Measurements from ENCODE around the gene CCSER1. TPM values are rescaled to one million over a fixed set of nuclear protein-coding genes. Genes with fewer than 3 reads are reported as not detected.

The CCSER1 gene
- total RNA-seq, 1 donor from 2014 or later: 15.7 TPM

DNA sequence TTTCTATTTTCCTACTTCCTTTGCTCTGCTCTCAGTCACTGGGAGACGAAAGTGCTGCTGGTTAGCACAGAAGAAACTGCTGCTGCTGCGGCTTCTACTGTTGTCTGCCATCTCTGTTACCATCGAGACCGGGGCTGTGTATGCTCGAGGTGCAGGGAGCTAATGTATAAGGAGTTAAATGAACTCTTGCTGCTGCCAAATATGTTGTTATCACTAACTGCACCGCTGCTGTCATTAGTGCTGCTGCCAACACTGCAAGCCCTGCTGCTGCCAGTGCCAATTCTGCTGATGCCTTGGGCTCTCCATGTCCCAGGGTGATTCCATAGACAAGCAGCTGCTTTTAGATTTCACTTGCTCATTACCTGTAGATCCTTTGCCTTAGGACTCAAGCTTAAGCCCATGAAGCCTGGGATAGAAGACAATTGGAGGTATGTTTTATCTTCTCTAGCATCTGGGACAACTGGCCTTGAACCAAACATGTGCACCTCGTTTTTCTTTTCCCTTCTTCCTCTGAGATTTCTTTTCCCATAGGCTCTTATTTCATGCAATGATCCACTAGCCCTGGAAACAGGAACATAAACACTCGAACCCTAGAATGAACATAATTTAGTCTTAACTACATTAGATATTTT is 107.8 kb downstream of the CCSER1 start:
- no peak overlapping the region for H3K27ac Mint-ChIP-seq (ENCODE audit: unreplicated experiment)
- H3K4me3 Mint-ChIP-seq (ENCODE audit: unreplicated experiment): no peak overlapping the region
- no peaks in the 10 kb centered on the region for H3K36me3 Mint-ChIP-seq (ENCODE audit: unreplicated experiment)
- TF ChIP-seq CTCF (IDR thresholded peaks at IDR 0.05; ENCODE audit: partially characterized antibody, unreplicated experiment): no peak
- no peaks in the 10 kb centered on the region for H3K27me3 Mint-ChIP-seq (ENCODE audit: unreplicated experiment)
- peaks cover 3% of the 10 kb centered on the region for H3K9me3 Mint-ChIP-seq (ENCODE audit: unreplicated experiment)
- no peak for DNase-seq
- peaks cover 4% of the 10 kb centered on the region for H3K4me1 Mint-ChIP-seq (ENCODE audit: low read depth, unreplicated experiment)

DNA sequence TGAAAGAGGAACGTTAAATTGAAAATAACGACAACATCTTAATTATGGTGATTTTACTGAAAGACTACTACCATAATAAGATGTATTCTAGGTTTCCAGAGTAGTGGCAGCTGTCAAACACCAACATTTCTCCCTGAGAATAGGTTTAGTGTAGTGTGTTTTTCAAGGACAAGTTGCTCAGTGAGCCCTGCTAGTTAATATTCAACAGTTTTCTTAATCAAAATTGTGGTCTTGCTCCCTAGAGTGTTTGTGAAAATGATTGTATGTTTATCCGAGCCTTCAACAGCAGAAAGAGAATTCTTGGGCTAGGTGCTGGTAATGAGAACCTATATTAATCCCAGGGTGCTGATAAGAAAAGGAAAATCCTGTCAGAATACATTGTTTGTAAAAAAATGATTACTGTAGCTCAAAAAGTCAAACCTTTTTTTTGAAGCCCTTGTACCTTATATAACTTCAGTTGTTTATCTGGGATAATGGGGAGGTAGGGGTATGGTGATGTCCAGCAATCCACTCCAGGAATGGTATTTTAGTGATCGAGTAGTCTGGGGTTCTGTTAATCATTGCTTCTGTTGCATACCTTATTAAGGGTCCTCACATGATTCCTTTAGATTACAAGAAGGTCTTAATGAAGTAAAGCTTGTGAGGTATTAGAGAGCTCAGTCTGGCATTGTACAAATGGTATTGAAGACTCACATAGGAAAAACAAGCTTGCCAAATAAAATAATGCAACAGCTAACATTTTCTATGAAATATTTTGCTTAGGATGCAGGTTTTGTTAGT is 110.7 kb downstream of the CCSER1 start:
- H3K4me3 Mint-ChIP-seq (ENCODE audit: unreplicated experiment): no peak overlapping the region
- peaks cover 3% of the 10 kb centered on the region for H3K9me3 Mint-ChIP-seq (ENCODE audit: unreplicated experiment)
- H3K36me3 Mint-ChIP-seq (ENCODE audit: unreplicated experiment): no peaks in the 10 kb centered on the region
- H3K27ac Mint-ChIP-seq (ENCODE audit: unreplicated experiment): no peak overlapping the region
- DNase-seq: no peak
- TF ChIP-seq CTCF (IDR thresholded peaks at IDR 0.05; ENCODE audit: partially characterized antibody, unreplicated experiment): no peak
- no peaks in the 10 kb centered on the region for H3K27me3 Mint-ChIP-seq (ENCODE audit: unreplicated experiment)
- H3K4me1 Mint-ChIP-seq (ENCODE audit: low read depth, unreplicated experiment): peaks cover 4% of the 10 kb centered on the region

GRCh38 chr4:90240333-90240732 is 113.1 kb downstream of the CCSER1 start:
- peaks cover under 1% of the 10 kb centered on the region for H3K4me1 Mint-ChIP-seq (ENCODE audit: low read depth, unreplicated experiment)
- H3K4me3 Mint-ChIP-seq (ENCODE audit: unreplicated experiment): no peak overlapping the region
- no peak overlapping the region for H3K27ac Mint-ChIP-seq (ENCODE audit: unreplicated experiment)
- no peaks in the 10 kb centered on the region for H3K27me3 Mint-ChIP-seq (ENCODE audit: unreplicated experiment)
- no peak for TF ChIP-seq CTCF (IDR thresholded peaks at IDR 0.05; ENCODE audit: partially characterized antibody, unreplicated experiment)
- no peaks in the 10 kb centered on the region for H3K36me3 Mint-ChIP-seq (ENCODE audit: unreplicated experiment)
- DNase-seq: no peak
- H3K9me3 Mint-ChIP-seq (ENCODE audit: unreplicated experiment): no peaks in the 10 kb centered on the region

- Mint-ChIP-seq H3K4me1 (ENCODE audit: low read depth, unreplicated experiment) (no peaks in the 10 kb centered on the region), H3K4me3 (ENCODE audit: unreplicated experiment) (no peak overlapping the region), H3K9me3 (ENCODE audit: unreplicated experiment) (no peaks in the 10 kb centered on the region), H3K36me3 (ENCODE audit: unreplicated experiment) (no peaks in the 10 kb centered on the region), H3K27me3 (ENCODE audit: unreplicated experiment) (no peaks in the 10 kb centered on the region), H3K27ac (ENCODE audit: unreplicated experiment) (no peak overlapping the region)
- no peak for DNase-seq
- TF ChIP-seq CTCF (IDR thresholded peaks at IDR 0.05; ENCODE audit: partially characterized antibody, unreplicated experiment): no peak
Observed at GRCh38 chr4:90241008-90241407, 113.8 kb downstream of the CCSER1 start.

DNA sequence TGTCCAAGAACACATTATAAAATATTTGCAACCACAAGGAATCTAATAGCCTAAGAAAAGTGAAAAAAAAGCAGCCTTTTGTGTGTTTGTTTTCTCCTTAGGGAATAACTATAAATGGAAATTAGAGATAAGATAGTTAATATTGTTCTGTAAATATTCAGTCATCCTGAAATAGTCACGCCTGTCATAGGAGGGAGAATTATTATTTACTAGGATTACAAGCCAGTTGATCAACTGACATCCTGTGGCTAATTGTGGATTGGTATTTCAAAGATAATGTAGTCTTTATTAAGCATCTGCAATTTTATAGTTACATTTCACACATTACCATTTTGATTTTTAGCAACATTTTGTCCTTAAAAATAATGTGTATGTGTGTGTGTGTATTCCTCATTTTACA is 118.6 kb downstream of the CCSER1 start:
- Mint-ChIP-seq H3K27ac (ENCODE audit: unreplicated experiment) (no peak overlapping the region), H3K27me3 (ENCODE audit: unreplicated experiment) (peaks cover 1% of the 10 kb centered on the region), H3K36me3 (ENCODE audit: unreplicated experiment) (no peaks in the 10 kb centered on the region), H3K4me3 (ENCODE audit: unreplicated experiment) (no peak overlapping the region), H3K9me3 (ENCODE audit: unreplicated experiment) (no peaks in the 10 kb centered on the region), H3K4me1 (ENCODE audit: low read depth, unreplicated experiment) (no peaks in the 10 kb centered on the region)
- no peak for TF ChIP-seq CTCF (IDR thresholded peaks at IDR 0.05; ENCODE audit: partially characterized antibody, unreplicated experiment)
- no peak for DNase-seq
